Measurements from ENCODE around the gene ARL6IP4.

DNA sequence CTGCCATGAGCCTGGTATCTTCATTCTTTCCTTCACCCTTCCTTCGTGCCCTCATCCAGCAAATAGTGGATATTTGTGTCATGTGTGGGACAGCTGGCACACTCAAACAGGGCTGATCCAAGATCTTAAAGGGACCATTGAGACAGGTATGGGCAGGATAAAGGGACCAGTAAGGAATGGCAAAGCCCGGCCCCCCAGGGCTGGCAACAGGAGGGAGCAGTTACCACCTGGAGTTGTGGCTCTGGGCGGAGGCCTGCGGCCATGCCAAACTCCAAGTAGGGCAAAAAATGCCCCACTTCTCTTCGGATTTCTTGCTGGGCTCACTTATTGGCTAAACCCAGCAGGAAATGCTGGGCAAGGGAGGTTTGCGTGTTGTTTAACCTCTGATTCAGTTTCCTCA is 3.3 kb upstream of the ARL6IP4 start:
- TF ChIP-seq POLR2A (IDR thresholded peaks at IDR 0.05) = no peak
- TF ChIP-seq, protein P1, sequence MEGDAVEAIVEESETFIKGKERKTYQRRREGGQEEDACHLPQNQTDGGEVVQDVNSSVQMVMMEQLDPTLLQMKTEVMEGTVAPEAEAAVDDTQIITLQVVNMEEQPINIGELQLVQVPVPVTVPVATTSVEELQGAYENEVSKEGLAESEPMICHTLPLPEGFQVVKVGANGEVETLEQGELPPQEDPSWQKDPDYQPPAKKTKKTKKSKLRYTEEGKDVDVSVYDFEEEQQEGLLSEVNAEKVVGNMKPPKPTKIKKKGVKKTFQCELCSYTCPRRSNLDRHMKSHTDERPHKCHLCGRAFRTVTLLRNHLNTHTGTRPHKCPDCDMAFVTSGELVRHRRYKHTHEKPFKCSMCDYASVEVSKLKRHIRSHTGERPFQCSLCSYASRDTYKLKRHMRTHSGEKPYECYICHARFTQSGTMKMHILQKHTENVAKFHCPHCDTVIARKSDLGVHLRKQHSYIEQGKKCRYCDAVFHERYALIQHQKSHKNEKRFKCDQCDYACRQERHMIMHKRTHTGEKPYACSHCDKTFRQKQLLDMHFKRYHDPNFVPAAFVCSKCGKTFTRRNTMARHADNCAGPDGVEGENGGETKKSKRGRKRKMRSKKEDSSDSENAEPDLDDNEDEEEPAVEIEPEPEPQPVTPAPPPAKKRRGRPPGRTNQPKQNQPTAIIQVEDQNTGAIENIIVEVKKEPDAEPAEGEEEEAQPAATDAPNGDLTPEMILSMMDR (IDR thresholded peaks at IDR 0.05) = no peak

All from lower leg skin (tissue), 3 donors.